Ovary (tissue), 3 donors: ENCODE measurements around the gene CNTNAP5.

Experiments
- CTCF ChIP-seq, 3 donors: fragments of 450-650 bp in 2 of 3; fragments of 200-600 bp in 1 of 3; IDR thresholded peaks; one replicate each; pipeline versions ENCODE4 v1.5.1 to v1.8.0; 2016 to 2022; ENCODE audit warnings: antibody characterized with exemption in 3 of 3, mild to moderate bottlenecking in 1 of 3
- EP300 ChIP-seq: sonication (generic); formaldehyde crosslinking; IDR thresholded peaks from one replicate; pipeline ENCODE4 v1.6.1; 2017; ENCODE audit warnings: antibody characterized with exemption
- POLR2A ChIP-seq: fragments of 450-650 bp; IDR thresholded peaks from one replicate; pipeline ENCODE4 v1.6.1; 2017; ENCODE audit warnings: antibody characterized with exemption, mild to moderate bottlenecking, moderate library complexity
- donor health status: DM: no; HTN: no; CAD: no.

GRCh38 chr2:124161542-124161941 is 136.5 kb downstream of the CNTNAP5 start:
- TF ChIP-seq EP300 = no peak
- TF ChIP-seq CTCF (IDR thresholded peaks at IDR 0.05) = no peak
- no peak for TF ChIP-seq POLR2A
